Esophagus muscularis mucosa (tissue), 4 donors: ENCODE data around the gene AUTS2. TPM values are rescaled to one million over a fixed set of nuclear protein-coding genes. Genes with fewer than 3 reads are reported as not detected.

ENCODE experiments used
- DNase-seq: peaks from one replicate; pipeline ENCODE4 v3.0.0-alpha.2; 2017; ENCODE audit errors: extremely low spot score
- H3K27ac ChIP-seq, 4 donors: fragments of 200-600 bp; sonication (generic); replicated peaks in 1 of 4; 1 replicate in 3 of 4; 2 replicates in 1 of 4; pipeline ENCODE4 v1.5.1; 2016 to 2019; ENCODE audit warnings: mild to moderate bottlenecking in 1 of 4
- H3K27me3 ChIP-seq, 4 donors: fragments of 200-600 bp; sonication (generic); one replicate each; pipeline versions ENCODE4 v1.5.1 to v1.6.0; 2016 to 2019
- H3K36me3 ChIP-seq, 4 donors: fragments of 200-600 bp; sonication (generic); one replicate each; pipeline ENCODE4 v1.5.1; 2016 to 2019
- H3K4me1 ChIP-seq, 4 donors: fragments of 200-600 bp; sonication (generic); one replicate each; pipeline ENCODE4 v1.5.1; 2016 to 2019
- H3K4me3 ChIP-seq, 4 donors: fragments of 200-600 bp; sonication (generic); 1 replicate in 2 of 4; 2 replicates in 2 of 4; pipeline ENCODE4 v1.5.1; 2016 to 2019; ENCODE audit warnings: mild to moderate bottlenecking in 4 of 4, moderate library complexity in 1 of 4
- H3K9me3 ChIP-seq, 4 donors: fragments of 200-600 bp; sonication (generic); 1 replicate in 3 of 4; 2 replicates in 1 of 4; pipeline ENCODE4 v1.5.1; 2016 to 2019
- CTCF ChIP-seq, 3 experiments: fragments of 200-600 bp in 2 of 3; fragments of 450-650 bp in 1 of 3; sonication (generic) in 2 of 3; IDR thresholded peaks; one replicate each; pipeline ENCODE4 v1.5.1; 2017 to 2019; ENCODE audit warnings: antibody characterized with exemption in 3 of 3, mild to moderate bottlenecking in 2 of 3, moderate library complexity in 1 of 3
- EP300 ChIP-seq: sonication (generic); formaldehyde crosslinking; IDR thresholded peaks from one replicate; pipeline ENCODE4 v1.6.1; 2017; ENCODE audit warnings: antibody characterized with exemption
- POLR2A ChIP-seq: fragments of 450-650 bp; IDR thresholded peaks from one replicate; pipeline ENCODE4 v1.6.1; 2017; ENCODE audit warnings: antibody characterized with exemption, moderate library complexity, mild to moderate bottlenecking, low read depth
- POLR2AphosphoS5 ChIP-seq, 2 donors: sonication (generic); formaldehyde crosslinking; IDR thresholded peaks; one replicate each; pipeline ENCODE4 v1.6.1; 2017; ENCODE audit warnings: antibody characterized with exemption in 2 of 2
- WGBS: methylation state at CpG from one replicate; pipeline ENCODE4 v1.1.5; 2018; 5-methylcytosine and 5-hydroxymethylcytosine counted together
- intact Hi-C: fragments of 100-400 bp; cut with DNase I; formaldehyde crosslinking; loops from one replicate; pipeline ENCODE4 v1.15.1; 2023
- total RNA-seq, 4 donors: library from RNA; depleted of rRNA; stranded (reverse); fragments of >200 nt; gene quantifications; one replicate each; pipeline versions ENCODE4 v1.1.0 to v1.2.1, GENCODE V29; 2016

The AUTS2 gene
- total RNA-seq, 4 donors from 2014 or later, result 18.5 to 44.9 (median 34.2) TPM

GRCh38 chr7:70717553-70718329, 1119.5 kb downstream of the AUTS2 start:
- intact Hi-C loops, result no loop called here
- peaks cover 0 to 5% (median 0%) of the 10 kb centered on the region in 4 donors for H3K9me3 ChIP-seq
- H3K4me3 ChIP-seq, result no peak overlapping the region
- no peaks in the 10 kb centered on the region for H3K36me3 ChIP-seq
- no peak for DNase-seq
- peaks cover 0 to 10% (median 5%) of the 10 kb centered on the region in 4 donors for H3K4me1 ChIP-seq
- no peaks in the 10 kb centered on the region for H3K27me3 ChIP-seq
- 81% methylated on average over 9 of the region's 9 CpGs for WGBS
- H3K27ac ChIP-seq, result no peak overlapping the region
- TF ChIP-seq POLR2AphosphoS5 (IDR thresholded peaks at IDR 0.05), result no peak
- TF ChIP-seq CTCF (IDR thresholded peaks at IDR 0.05), result no peak
- no peak for TF ChIP-seq POLR2A
- no peak for TF ChIP-seq EP300

- TF ChIP-seq POLR2A (no peak), CTCF (IDR thresholded peaks at IDR 0.05) (no peak), POLR2AphosphoS5 (IDR thresholded peaks at IDR 0.05) (no peak), EP300 (no peak)
- intact Hi-C loops, result no loop called here
- Histone ChIP-seq H3K27me3 (no peaks in the 10 kb centered on the region), H3K36me3 (no peaks in the 10 kb centered on the region), H3K27ac (no peak overlapping the region), H3K9me3 (peaks cover 0 to 5% (median 0%) of the 10 kb centered on the region in 4 donors), H3K4me1 (peaks cover 0 to 10% (median 5%) of the 10 kb centered on the region in 4 donors), H3K4me3 (no peak overlapping the region)
- no peak for DNase-seq
- 95% methylated on average over 7 of the region's 7 CpGs for WGBS
These were observed 1120.8 kb downstream of the AUTS2 start for GRCh38 chr7:70719125-70719524.

GRCh38 chr7:70720191-70720873, 1122.1 kb downstream of the AUTS2 start:
- Histone ChIP-seq H3K36me3 (no peaks in the 10 kb centered on the region), H3K27ac (no peak overlapping the region), H3K4me1 (peaks cover 0 to 21% (median 12%) of the 10 kb centered on the region in 4 donors), H3K9me3 (no peaks in the 10 kb centered on the region), H3K27me3 (no peaks in the 10 kb centered on the region), H3K4me3 (no peak overlapping the region)
- TF ChIP-seq POLR2AphosphoS5 (IDR thresholded peaks at IDR 0.05) (no peak), POLR2A (no peak), CTCF (IDR thresholded peaks at IDR 0.05) (no peak), EP300 (no peak)
- intact Hi-C loops, result no loop called here
- 75% methylated on average over 7 of the region's 7 CpGs for WGBS
- no peak for DNase-seq

- Histone ChIP-seq H3K27ac (no peak overlapping the region), H3K36me3 (no peaks in the 10 kb centered on the region), H3K9me3 (no peaks in the 10 kb centered on the region), H3K27me3 (no peaks in the 10 kb centered on the region), H3K4me1 (peaks cover 0 to 26% (median 18%) of the 10 kb centered on the region in 4 donors), H3K4me3 (no peak overlapping the region)
- intact Hi-C loops, result no loop called here
- no peak for DNase-seq
- 77% methylated on average over 1 of the region's 1 CpG for WGBS
- TF ChIP-seq POLR2A, result no peak
- TF ChIP-seq POLR2AphosphoS5 (IDR thresholded peaks at IDR 0.05), result no peak
- TF ChIP-seq EP300, result no peak
- no peak for TF ChIP-seq CTCF (IDR thresholded peaks at IDR 0.05)
These were observed 1123.2 kb downstream of the AUTS2 start for GRCh38 chr7:70721500-70721899.
